Colon (tissue), 2 donors: Measurements from ENCODE around the gene CYTH4.
"Not testable (repeated sequence)": the region's sequence is repeated elsewhere in the genome, so short reads cannot be mapped to it uniquely, and the experiment has no call there.

Experiments used
- FAIRE-seq: peaks from 2 replicates; lab custom pipeline; 2012; peaks lifted over from hg19 to GRCh38; lab: Jason Lieb, UNC
- donor health status: control.
- donor health status: control.

Gene CYTH4

GRCh38 chr22:37310815-37311595 is 28.7 kb downstream of the CYTH4 start:
- FAIRE-seq: no peak

GRCh38 chr22:37311761-37312312 is 29.5 kb downstream of the CYTH4 start:
- no peak for FAIRE-seq

GRCh38 chr22:37312549-37313183 is 30.4 kb downstream of the CYTH4 start:
- no peak for FAIRE-seq

- no peak for FAIRE-seq
Measured at GRCh38 chr22:37313376-37314314, 31.3 kb downstream of the CYTH4 start.

DNA sequence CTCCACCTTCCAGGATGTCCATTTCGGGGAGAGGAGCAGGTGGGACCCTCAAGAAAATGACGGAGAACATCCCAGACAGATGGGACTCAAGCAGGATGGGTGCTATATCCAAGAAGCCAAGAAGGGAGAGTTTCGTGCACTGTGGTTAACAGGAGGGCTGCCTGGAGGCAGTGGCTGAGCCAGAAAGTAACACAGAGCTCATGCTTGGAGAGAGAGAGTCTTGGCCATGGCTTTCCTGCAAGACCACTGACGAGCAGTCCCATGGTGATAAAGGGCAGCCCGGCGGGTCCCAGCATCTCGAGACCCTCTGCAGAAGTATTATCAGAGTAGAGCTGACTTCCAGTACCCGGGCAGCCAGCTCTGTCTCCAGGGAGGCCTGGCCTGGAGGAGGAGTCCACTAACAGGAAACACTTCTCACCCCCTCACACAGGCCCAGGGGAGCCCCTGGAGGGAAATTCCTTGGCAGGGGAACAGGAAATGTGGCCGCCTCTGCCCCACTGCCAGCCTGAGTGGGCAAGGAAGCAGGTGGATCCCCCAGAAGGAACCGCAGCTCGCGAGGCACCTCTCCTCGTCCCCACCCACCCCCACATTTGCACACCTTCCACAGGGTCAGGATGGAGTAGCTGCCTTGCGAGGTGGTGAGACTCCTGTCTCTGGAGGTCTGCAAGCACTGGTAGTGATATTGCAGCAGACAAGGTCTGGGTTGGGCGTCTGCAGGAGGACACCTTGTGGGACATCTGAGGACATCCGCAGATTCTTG is 32.2 kb downstream of the CYTH4 start:
- FAIRE-seq: no peak

- no peak for FAIRE-seq
Measured at GRCh38 chr22:37316405-37316804, 34.1 kb downstream of the CYTH4 start.

- FAIRE-seq: no peak
Measured at GRCh38 chr22:37316875-37317371, 34.6 kb downstream of the CYTH4 start.

DNA sequence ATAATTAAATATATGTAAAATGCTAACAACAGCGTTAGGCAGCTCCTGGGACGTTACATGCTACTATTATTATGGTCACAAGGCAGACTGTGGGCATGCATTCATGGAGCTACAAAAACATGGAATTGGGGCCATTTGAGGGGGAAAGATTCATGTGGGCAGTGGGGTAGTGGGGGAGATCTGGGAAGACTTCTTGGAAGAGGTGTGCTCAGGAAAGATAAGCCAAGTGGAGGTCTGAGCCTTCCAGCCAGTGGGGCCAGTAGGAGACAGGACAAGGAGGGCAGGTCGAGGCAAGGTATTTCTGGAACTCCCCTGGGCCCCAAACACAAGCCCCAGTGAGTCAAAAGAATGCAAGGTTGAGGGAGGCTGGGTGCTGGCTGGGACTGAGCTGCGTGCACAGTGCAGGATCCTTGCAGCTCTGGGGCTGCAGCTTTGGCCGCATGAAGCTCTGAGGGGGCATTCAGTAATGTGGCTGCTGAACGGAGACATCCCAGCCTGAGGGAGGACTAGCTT is 35.4 kb downstream of the CYTH4 start:
- no peak for FAIRE-seq

- no peak for FAIRE-seq
Measured at GRCh38 chr22:37318364-37319109, 36.2 kb downstream of the CYTH4 start.

DNA sequence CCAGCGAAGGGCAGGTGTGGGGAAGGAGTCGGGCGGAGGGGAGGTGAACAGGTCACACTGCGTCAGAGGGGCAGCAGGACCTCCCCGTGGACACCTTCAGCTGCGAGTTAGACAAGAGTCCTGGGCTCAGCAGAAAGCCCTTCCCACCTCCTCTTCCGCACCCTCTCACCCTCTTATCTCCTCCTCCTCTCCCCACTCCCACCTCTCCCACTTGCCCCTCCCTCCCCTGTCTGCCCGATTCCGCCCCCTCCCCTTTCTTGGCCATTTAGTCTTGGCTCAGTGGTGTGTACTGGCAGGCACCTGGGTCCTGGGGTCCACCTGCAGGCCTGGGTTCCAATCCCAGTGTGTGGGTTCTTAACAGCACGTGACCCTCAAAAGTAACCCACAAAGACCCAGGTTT is 37.2 kb downstream of the CYTH4 start:
- no peak for FAIRE-seq

DNA sequence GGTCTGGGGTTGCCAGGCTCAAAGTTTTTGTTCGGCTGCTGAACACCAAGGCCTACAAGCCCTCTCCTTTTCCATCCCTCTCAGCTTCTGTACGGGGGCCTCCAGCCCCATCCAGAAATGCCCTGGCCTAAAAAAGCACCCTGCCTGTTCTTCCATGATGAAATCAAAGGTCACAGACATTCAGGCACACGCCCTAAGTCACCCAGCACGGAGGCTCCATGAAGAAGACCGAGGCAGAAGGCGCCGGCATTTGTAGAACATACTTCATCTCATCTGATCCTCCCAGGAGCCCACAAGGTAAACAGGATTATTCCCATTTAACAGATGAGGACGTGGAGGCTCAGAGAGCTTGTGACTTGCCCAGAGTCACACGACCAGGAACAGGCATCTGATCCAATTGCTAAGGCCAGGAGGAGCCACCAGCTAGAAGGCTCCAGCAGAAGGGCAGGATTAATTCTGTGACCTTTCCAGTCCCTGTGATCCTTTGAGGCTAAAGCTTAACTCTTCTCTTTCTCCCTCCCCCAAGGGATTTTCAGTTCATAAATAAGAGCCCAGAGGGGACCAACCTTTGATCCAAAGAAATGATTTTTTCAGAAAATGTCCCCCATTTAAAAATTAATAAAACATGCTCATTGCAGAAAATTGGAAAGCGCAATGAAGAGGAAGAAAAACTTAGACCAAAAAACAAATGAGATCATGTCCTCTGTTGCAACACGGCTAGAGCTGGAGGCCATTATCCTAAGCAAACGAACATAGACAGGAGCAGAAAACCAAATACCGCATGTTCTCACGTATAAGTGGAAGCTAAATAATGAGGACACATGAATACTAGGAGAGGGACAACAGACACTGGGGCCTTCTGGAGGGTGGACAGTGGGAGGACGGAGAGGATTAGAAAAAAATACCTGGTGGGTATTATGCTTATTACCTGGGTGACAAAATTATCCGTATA is 38.7 kb downstream of the CYTH4 start:
- FAIRE-seq: no peak

GRCh38 chr22:37324340-37325038 is 42.2 kb downstream of the CYTH4 start:
- no peak for FAIRE-seq

GRCh38 chr22:37325039-37325395 is 42.7 kb downstream of the CYTH4 start:
- FAIRE-seq: no peak

- FAIRE-seq: no peak
Measured at GRCh38 chr22:37326726-37327125, 44.4 kb downstream of the CYTH4 start.

GRCh38 chr22:37328017-37328416 is 45.7 kb downstream of the CYTH4 start:
- no peak for FAIRE-seq

DNA sequence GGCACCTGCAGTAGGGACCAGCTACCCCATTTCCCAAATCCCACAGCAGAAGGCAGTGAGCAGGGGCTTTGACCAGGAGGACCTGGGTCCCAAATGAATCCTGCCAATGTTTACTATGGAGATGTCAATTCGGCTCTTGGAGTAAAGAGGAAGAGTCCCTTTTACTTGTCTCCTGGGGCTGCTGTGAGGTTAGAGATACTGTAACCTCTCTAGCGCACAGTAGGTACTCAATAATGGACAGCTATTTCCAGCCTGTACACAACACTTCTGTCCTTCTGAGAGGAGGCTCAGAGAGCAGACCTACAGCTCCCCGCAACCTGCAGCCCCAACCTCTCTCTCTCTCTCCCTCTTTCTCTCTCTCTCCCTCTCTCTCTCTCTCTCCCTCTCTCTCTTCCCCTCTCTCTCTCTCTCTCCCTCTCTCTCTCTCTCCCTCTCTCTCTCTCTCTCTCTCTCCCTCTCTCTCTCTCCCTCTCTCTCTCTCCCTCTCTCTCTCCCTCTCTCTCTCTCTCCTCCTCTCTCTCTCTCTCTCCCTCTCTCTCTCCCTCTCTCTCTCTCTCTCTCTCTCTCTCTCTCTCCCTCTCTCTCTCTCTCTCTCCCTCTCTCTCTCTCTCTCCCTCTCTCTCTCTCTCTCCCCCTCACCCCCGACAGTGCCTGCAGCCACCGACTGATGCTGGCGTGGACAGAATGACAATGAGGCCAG is 46.4 kb downstream of the CYTH4 start:
- FAIRE-seq: not testable (repeated sequence)

- FAIRE-seq: no peak
Measured at GRCh38 chr22:37329238-37330140, 47.2 kb downstream of the CYTH4 start.
